ENCODE results near the gene OGDH. TPM values are rescaled to one million over a fixed set of nuclear protein-coding genes. Genes with fewer than 3 reads are reported as not detected.
"Not testable (repeated sequence)": the region's sequence is repeated elsewhere in the genome, so short reads cannot be mapped to it uniquely, and the experiment has no call there.

OGDH gene
- total RNA-seq, 3 donors from 2014 or later, result 45.7 to 67.5 (median 46.2) TPM

GRCh38 chr7:44695756-44696155, 89.3 kb downstream of the OGDH start:
- DNase-seq (ENCODE audit: low spot score in 2 of 2), result no peak
- peaks cover 7% of the 10 kb centered on the region for H3K36me3 ChIP-seq
- intact Hi-C loops (cut with DNase I; ENCODE audit: low total_unique reads), result no loop called here

GRCh38 chr7:44696728-44697127, 90.3 kb downstream of the OGDH start:
- TF ChIP-seq POLR2AphosphoS5 (IDR thresholded peaks at IDR 0.05) (no peak), POLR2A (IDR thresholded peaks at IDR 0.05) (no peak)
- Histone ChIP-seq H3K36me3 (peaks cover 7% of the 10 kb centered on the region), H3K27me3 (no peaks in the 10 kb centered on the region), H3K4me3 (no peak overlapping the region), H3K9me3 (no peaks in the 10 kb centered on the region), H3K4me1 (no peaks in the 10 kb centered on the region), H3K27ac (no peak overlapping the region)
- intact Hi-C loops (cut with DNase I; ENCODE audit: low total_unique reads), result no loop called here
- DNase-seq (ENCODE audit: low spot score in 2 of 2), result no peak

More at GRCh38 chr7:44695756-44696155, 89.3 kb downstream of the OGDH start:
- TF ChIP-seq POLR2A (IDR thresholded peaks at IDR 0.05) (no peak), POLR2AphosphoS5 (IDR thresholded peaks at IDR 0.05) (no peak)
- TF ChIP-seq, protein P1, sequence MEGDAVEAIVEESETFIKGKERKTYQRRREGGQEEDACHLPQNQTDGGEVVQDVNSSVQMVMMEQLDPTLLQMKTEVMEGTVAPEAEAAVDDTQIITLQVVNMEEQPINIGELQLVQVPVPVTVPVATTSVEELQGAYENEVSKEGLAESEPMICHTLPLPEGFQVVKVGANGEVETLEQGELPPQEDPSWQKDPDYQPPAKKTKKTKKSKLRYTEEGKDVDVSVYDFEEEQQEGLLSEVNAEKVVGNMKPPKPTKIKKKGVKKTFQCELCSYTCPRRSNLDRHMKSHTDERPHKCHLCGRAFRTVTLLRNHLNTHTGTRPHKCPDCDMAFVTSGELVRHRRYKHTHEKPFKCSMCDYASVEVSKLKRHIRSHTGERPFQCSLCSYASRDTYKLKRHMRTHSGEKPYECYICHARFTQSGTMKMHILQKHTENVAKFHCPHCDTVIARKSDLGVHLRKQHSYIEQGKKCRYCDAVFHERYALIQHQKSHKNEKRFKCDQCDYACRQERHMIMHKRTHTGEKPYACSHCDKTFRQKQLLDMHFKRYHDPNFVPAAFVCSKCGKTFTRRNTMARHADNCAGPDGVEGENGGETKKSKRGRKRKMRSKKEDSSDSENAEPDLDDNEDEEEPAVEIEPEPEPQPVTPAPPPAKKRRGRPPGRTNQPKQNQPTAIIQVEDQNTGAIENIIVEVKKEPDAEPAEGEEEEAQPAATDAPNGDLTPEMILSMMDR (IDR thresholded peaks at IDR 0.05), result no peak
- Histone ChIP-seq H3K27ac (no peak overlapping the region), H3K4me3 (no peak overlapping the region), H3K27me3 (no peaks in the 10 kb centered on the region), H3K4me1 (no peaks in the 10 kb centered on the region), H3K9me3 (no peaks in the 10 kb centered on the region)

GRCh38 chr7:44697136-44698045, 91.0 kb downstream of the OGDH start:
- intact Hi-C loops (cut with DNase I; ENCODE audit: low total_unique reads), result no loop called here
- no peak overlapping the region for H3K4me3 ChIP-seq
- no peak for DNase-seq (ENCODE audit: low spot score in 2 of 2)
- H3K36me3 ChIP-seq, result peaks cover 7% of the 10 kb centered on the region
- H3K27ac ChIP-seq, result no peak overlapping the region
- H3K9me3 ChIP-seq, result no peaks in the 10 kb centered on the region
- H3K27me3 ChIP-seq, result no peaks in the 10 kb centered on the region
- TF ChIP-seq, protein P1 (IDR thresholded peaks at IDR 0.05), result no peak
- TF ChIP-seq POLR2A (IDR thresholded peaks at IDR 0.05) (no peak), POLR2AphosphoS5 (IDR thresholded peaks at IDR 0.05) (no peak)
- H3K4me1 ChIP-seq, result no peaks in the 10 kb centered on the region

- Histone ChIP-seq H3K4me1 (no peaks in the 10 kb centered on the region), H3K9me3 (no peaks in the 10 kb centered on the region), H3K4me3 (no peak overlapping the region), H3K27ac (no peak overlapping the region), H3K36me3 (peaks cover 7% of the 10 kb centered on the region), H3K27me3 (no peaks in the 10 kb centered on the region)
- intact Hi-C loops (cut with DNase I; ENCODE audit: low total_unique reads), result no loop called here
- TF ChIP-seq, protein P1 (IDR thresholded peaks at IDR 0.05), result no peak
- TF ChIP-seq POLR2A (IDR thresholded peaks at IDR 0.05) (no peak), POLR2AphosphoS5 (IDR thresholded peaks at IDR 0.05) (no peak)
- DNase-seq (ENCODE audit: low spot score in 2 of 2), result no peak
Measured at GRCh38 chr7:44698046-44698580, 91.7 kb downstream of the OGDH start.

DNA sequence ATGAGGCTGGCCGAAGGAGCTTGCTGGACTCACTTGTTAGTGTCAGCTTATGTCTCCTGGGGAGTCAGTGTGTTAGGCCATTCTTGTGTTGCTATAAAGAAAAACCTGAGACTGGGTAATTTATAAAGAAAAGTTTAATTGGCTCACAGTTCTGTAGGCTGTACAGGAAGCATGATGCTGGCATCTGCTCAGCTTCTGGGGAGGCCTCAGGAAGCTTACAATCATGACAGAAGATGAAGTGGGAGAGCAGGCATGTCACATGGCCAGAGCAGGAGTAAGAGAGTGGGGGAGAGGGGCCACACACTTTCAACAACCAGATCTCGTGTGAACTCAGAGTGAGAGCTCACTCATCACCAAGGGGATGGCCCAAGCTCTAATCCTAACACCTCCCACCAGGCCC, 93.2 kb downstream of the OGDH start:
- H3K9me3 ChIP-seq; H3K27ac ChIP-seq; DNase-seq (ENCODE audit: low spot score in 2 of 2); H3K36me3 ChIP-seq; H3K4me1 ChIP-seq; H3K27me3 ChIP-seq; intact Hi-C loops (cut with DNase I; ENCODE audit: low total_unique reads); H3K4me3 ChIP-seq: not testable (repeated sequence)

- Histone ChIP-seq H3K27ac (no peak overlapping the region), H3K4me1 (no peaks in the 10 kb centered on the region), H3K36me3 (peaks cover 7% of the 10 kb centered on the region), H3K27me3 (no peaks in the 10 kb centered on the region), H3K9me3 (no peaks in the 10 kb centered on the region), H3K4me3 (no peak overlapping the region)
- intact Hi-C loops (cut with DNase I; ENCODE audit: low total_unique reads), result no loop called here
- no peak for TF ChIP-seq POLR2A (IDR thresholded peaks at IDR 0.05)
- no peak for TF ChIP-seq POLR2AphosphoS5 (IDR thresholded peaks at IDR 0.05)
- TF ChIP-seq, protein P1 (IDR thresholded peaks at IDR 0.05), result no peak
- no peak for DNase-seq (ENCODE audit: low spot score in 2 of 2)
Measured at GRCh38 chr7:44700322-44700721, 93.9 kb downstream of the OGDH start.

DNA sequence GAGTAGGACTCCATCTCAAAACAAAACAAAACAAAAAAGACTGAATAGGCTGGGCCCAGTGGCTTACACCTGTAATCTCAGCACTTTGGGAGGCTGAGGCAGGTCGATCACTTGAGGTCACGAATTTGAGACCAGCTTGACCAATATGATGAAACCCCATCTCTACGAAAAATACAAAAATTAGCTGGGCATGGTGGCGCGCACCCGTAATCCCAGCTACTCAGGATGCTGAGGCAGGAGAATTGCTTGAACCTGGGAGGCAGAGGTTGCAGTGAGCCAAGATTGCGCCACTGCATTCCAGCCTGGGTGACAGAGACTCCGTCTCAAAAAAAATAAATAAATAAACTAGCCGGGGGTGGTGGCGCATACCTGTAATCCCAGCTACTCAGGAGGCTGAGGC, 97.0 kb downstream of the OGDH start:
- H3K9me3 ChIP-seq; H3K27me3 ChIP-seq; H3K27ac ChIP-seq; H3K4me3 ChIP-seq; DNase-seq (ENCODE audit: low spot score in 2 of 2); H3K36me3 ChIP-seq; H3K4me1 ChIP-seq; intact Hi-C loops (cut with DNase I; ENCODE audit: low total_unique reads): not testable (repeated sequence)

All from breast epithelium (tissue), 4 donors.